HepG2 (cell line): ENCODE measurements around the gene KIF2C. TPM values are rescaled to one million over a fixed set of nuclear protein-coding genes. Genes with fewer than 3 reads are reported as not detected.

Source experiments
- ATF1 ChIP-seq: IDR thresholded peaks from 2 replicates; pipeline ENCODE4 v1.6.1; 2016; ENCODE audit warnings: mild to moderate bottlenecking, control low read depth
- BHLHE40 ChIP-seq: IDR thresholded peaks from 2 replicates; pipeline ENCODE4 v1.6.1; 2011; ENCODE audit warnings: low read length, improper control_type of control experiment
- CERS6 ChIP-seq: sonication (generic); formaldehyde crosslinking; IDR thresholded peaks from 2 replicates; pipeline ENCODE4 v1.5.0; 2020; ENCODE audit warnings: missing genetic modification reagents
- FLYWCH1 ChIP-seq: sonication (generic); formaldehyde crosslinking; IDR thresholded peaks from 2 replicates; pipeline ENCODE4 v1.8.1; 2023; ENCODE audit warnings: mild to moderate bottlenecking, missing genetic modification reagents
- GFI1 ChIP-seq: sonication (generic); formaldehyde crosslinking; IDR thresholded peaks from 2 replicates; pipeline ENCODE4 v1.5.0; 2020; ENCODE audit warnings: missing genetic modification reagents, mild to moderate bottlenecking, borderline replicate concordance
- GLI4 ChIP-seq: sonication (generic); formaldehyde crosslinking; IDR thresholded peaks from 2 replicates; pipeline ENCODE4 v1.5.1; 2020; ENCODE audit warnings: missing genetic modification reagents, mild to moderate bottlenecking, moderate library complexity, borderline replicate concordance
- GMEB1 ChIP-seq: sonication (generic); formaldehyde crosslinking; IDR thresholded peaks from 2 replicates; pipeline ENCODE4 v1.5.1; 2020; ENCODE audit warnings: missing genetic modification reagents, mild to moderate bottlenecking, borderline replicate concordance
- HES4 ChIP-seq: sonication (generic); formaldehyde crosslinking; IDR thresholded peaks from 2 replicates; pipeline ENCODE4 v1.9.0; 2021; ENCODE audit warnings: mild to moderate bottlenecking, missing genetic modification reagents, borderline replicate concordance
- HNRNPUL1 ChIP-seq: fragments of 200-400 bp; formaldehyde crosslinking; IDR thresholded peaks from 2 replicates; pipeline ENCODE4 v1.6.1; 2017; ENCODE audit warnings: low read depth, mild to moderate bottlenecking, low read length, moderate library complexity
- HOXA5 ChIP-seq: sonication (generic); formaldehyde crosslinking; IDR thresholded peaks from 2 replicates; pipeline ENCODE4 v1.4.0; 2020; ENCODE audit warnings: missing genetic modification reagents
- HOXD1 ChIP-seq: sonication (generic); formaldehyde crosslinking; IDR thresholded peaks from 2 replicates; pipeline ENCODE4 v1.5.0; 2020; ENCODE audit warnings: missing genetic modification reagents
- NCOA5 ChIP-seq: sonication (generic); formaldehyde crosslinking; IDR thresholded peaks from 2 replicates; pipeline ENCODE4 v1.4.0; 2020; ENCODE audit warnings: missing genetic modification reagents
- PAX8 ChIP-seq: sonication (generic); formaldehyde crosslinking; IDR thresholded peaks from 2 replicates; pipeline ENCODE4 v1.8.0; 2022; ENCODE audit warnings: mild to moderate bottlenecking, missing genetic modification reagents, borderline replicate concordance
- SPEN ChIP-seq: sonication (generic); formaldehyde crosslinking; IDR thresholded peaks from 2 replicates; pipeline ENCODE4 v1.5.1; 2020; ENCODE audit warnings: low read depth, mild to moderate bottlenecking, missing genetic modification reagents
- TOE1 ChIP-seq: sonication (generic); formaldehyde crosslinking; IDR thresholded peaks from 2 replicates; pipeline ENCODE4 v1.4.0; 2020; ENCODE audit warnings: mild to moderate bottlenecking, missing genetic modification reagents
- YEATS2 ChIP-seq: sonication (generic); formaldehyde crosslinking; IDR thresholded peaks from 2 replicates; pipeline ENCODE4 v1.4.0; 2020; ENCODE audit warnings: missing genetic modification reagents, borderline replicate concordance
- ZNF337 ChIP-seq: sonication (generic); formaldehyde crosslinking; IDR thresholded peaks from 2 replicates; pipeline ENCODE4 v1.5.1; 2020; ENCODE audit warnings: missing genetic modification reagents, low read depth, mild to moderate bottlenecking, borderline replicate concordance
- ZNF446 ChIP-seq: sonication (generic); formaldehyde crosslinking; IDR thresholded peaks from 2 replicates; pipeline ENCODE4 v1.5.0; 2020; ENCODE audit warnings: mild to moderate bottlenecking, missing genetic modification reagents
- ZNF574 ChIP-seq: sonication (generic); formaldehyde crosslinking; IDR thresholded peaks from 2 replicates; pipeline ENCODE4 v1.4.0; 2020; ENCODE audit warnings: missing genetic modification reagents
- ZNF597 ChIP-seq: sonication (generic); formaldehyde crosslinking; IDR thresholded peaks from 2 replicates; pipeline ENCODE4 v1.5.0; 2020; ENCODE audit warnings: missing genetic modification reagents
- ZNF768 ChIP-seq: sonication (generic); formaldehyde crosslinking; IDR thresholded peaks from 2 replicates; pipeline ENCODE4 v1.4.0; 2020; ENCODE audit warnings: missing genetic modification reagents
- ZNF850 ChIP-seq: sonication (generic); formaldehyde crosslinking; conservative IDR thresholded peaks from 2 replicates; pipeline ENCODE4 v1.9.0; 2021; ENCODE audit warnings: mild to moderate bottlenecking, missing genetic modification reagents
- polyA plus RNA-seq, 8 experiments: library from polyadenylated mRNA; depleted of rRNA in 3 of 8; stranded (reverse) in 7 of 8; unstranded in 1 of 8; fragments of >200 nt; fragmentation: Illumina TruSeq in 4 of 8; extraction: Trizol in 4 of 8; gene quantifications; 2 replicates each; pipeline versions ENCODE4 v1.2.1 to v1.2.3, GENCODE V29; 2011 to 2016; ENCODE audit warnings: low read depth in 4 of 8, missing spikeins in 1 of 8, mixed read lengths in 1 of 8; ENCODE audit not compliant: insufficient read depth in 1 of 8
- total RNA-seq, 5 experiments: library from RNA; depleted of rRNA; stranded (reverse); fragments of >200 nt; fragmentation: Illumina TruSeq; extraction: Trizol; gene quantifications; 2 replicates each; pipeline ENCODE4 v1.2.3, GENCODE V29; 2016; ENCODE audit warnings: low read depth in 1 of 5

Gene KIF2C
- total and polyA plus RNA-seq, 2 of the 13 experiments (the other 11 are each of a cell fraction or from before 2014, with no cell fraction given): 29.7 to 53.7 TPM

GRCh38 chr1:44808063-44808937 is 68.7 kb downstream of the KIF2C start, which contains the start of gene BTBD19 (continued):
- no peak for TF ChIP-seq GMEB1 (CRISPR knock-in tag)
- peak; percentile 39; the same call in 1 of the 2 replicates for TF ChIP-seq ZNF768 (CRISPR knock-in tag)
- no peak; the same call in 1 of the 2 replicates for TF ChIP-seq SPEN (CRISPR knock-in tag)
- no peak for TF ChIP-seq NCOA5 (CRISPR knock-in tag)
- no peak for TF ChIP-seq ZNF446 (CRISPR knock-in tag)
- TF ChIP-seq HNRNPUL1: no peak
- TF ChIP-seq FLYWCH1: no peak
- no peak for TF ChIP-seq PAX8 (CRISPR knock-in tag)
- TF ChIP-seq GFI1: peak; percentile 49; the same call in 1 of the 2 replicates
- peak; percentile 53; the same call in 1 of the 2 replicates for TF ChIP-seq HOXA5
- no peak for TF ChIP-seq ATF1 (CRISPR knock-in tag)
- no peak for TF ChIP-seq YEATS2 (CRISPR knock-in tag)
- no peak for TF ChIP-seq ZNF850 (CRISPR knock-in tag)
- TF ChIP-seq ZNF574 (CRISPR knock-in tag): no peak; the same call in 1 of the 2 replicates
- no peak for TF ChIP-seq HES4 (CRISPR knock-in tag)
- TF ChIP-seq GLI4 (CRISPR knock-in tag): no peak
- no peak for TF ChIP-seq CERS6 (CRISPR knock-in tag)
- TF ChIP-seq TOE1 (CRISPR knock-in tag): no peak
- TF ChIP-seq BHLHE40: no peak; the same call in 1 of the 2 replicates
- no peak for TF ChIP-seq HOXD1 (CRISPR knock-in tag)
- peak; percentile 19; the same call in 1 of the 2 replicates for TF ChIP-seq ZNF597 (CRISPR knock-in tag)
- no peak for TF ChIP-seq ZNF337 (CRISPR knock-in tag)
